NCI-H510A treated with DMSO at 0.1 percent for 48 hours (cell line): ENCODE results near the gene NFIX.

ENCODE experiments used
- DNase-seq: peaks from one replicate; lab custom pipeline; 2025; lab: John Stamatoyannopoulos, UW

Gene NFIX

GRCh38 chr19:13127811-13128575 lies 132.7 kb downstream of the NFIX start:
- DNase-seq: no peak

- DNase-seq: no peak
Measured at GRCh38 chr19:13128583-13128982, 133.3 kb downstream of the NFIX start.

- no peak for DNase-seq
Measured at GRCh38 chr19:13129384-13129783, 134.1 kb downstream of the NFIX start.

- DNase-seq: no peak
Measured at GRCh38 chr19:13130886-13131490, 135.7 kb downstream of the NFIX start.

- DNase-seq: no peak
Measured at GRCh38 chr19:13132471-13133180, 137.4 kb downstream of the NFIX start.

GRCh38 chr19:13133241-13133870 lies 138.1 kb downstream of the NFIX start:
- DNase-seq: no peak

GRCh38 chr19:13134626-13135025 lies 139.4 kb downstream of the NFIX start:
- no peak for DNase-seq

- no peak for DNase-seq
Measured at GRCh38 chr19:13135068-13136062, 140.1 kb downstream of the NFIX start.

- DNase-seq: no peak
Measured at GRCh38 chr19:13137290-13137794, 142.1 kb downstream of the NFIX start.

- DNase-seq: no peak
Measured at GRCh38 chr19:13138171-13138915, 143.1 kb downstream of the NFIX start.

- DNase-seq: no peak
Measured at GRCh38 chr19:13138916-13139198, 143.6 kb downstream of the NFIX start.

- no peak for DNase-seq
Measured at GRCh38 chr19:13139633-13140311, 144.5 kb downstream of the NFIX start.

GRCh38 chr19:13146763-13147563 lies 151.7 kb downstream of the NFIX start:
- no peak for DNase-seq
